Stimulated activated CD4-positive, alpha-beta T cell treated with anti-CD3 and anti-CD28 coated beads, Interleukin-15, amount 100 ng/mL, for 24 hours (primary cell): ENCODE measurements around the gene WDFY4.

Source experiments
- DNase-seq: peaks from one replicate; pipeline ENCODE4 v3.0.0-alpha.2; 2020

Gene WDFY4

DNA sequence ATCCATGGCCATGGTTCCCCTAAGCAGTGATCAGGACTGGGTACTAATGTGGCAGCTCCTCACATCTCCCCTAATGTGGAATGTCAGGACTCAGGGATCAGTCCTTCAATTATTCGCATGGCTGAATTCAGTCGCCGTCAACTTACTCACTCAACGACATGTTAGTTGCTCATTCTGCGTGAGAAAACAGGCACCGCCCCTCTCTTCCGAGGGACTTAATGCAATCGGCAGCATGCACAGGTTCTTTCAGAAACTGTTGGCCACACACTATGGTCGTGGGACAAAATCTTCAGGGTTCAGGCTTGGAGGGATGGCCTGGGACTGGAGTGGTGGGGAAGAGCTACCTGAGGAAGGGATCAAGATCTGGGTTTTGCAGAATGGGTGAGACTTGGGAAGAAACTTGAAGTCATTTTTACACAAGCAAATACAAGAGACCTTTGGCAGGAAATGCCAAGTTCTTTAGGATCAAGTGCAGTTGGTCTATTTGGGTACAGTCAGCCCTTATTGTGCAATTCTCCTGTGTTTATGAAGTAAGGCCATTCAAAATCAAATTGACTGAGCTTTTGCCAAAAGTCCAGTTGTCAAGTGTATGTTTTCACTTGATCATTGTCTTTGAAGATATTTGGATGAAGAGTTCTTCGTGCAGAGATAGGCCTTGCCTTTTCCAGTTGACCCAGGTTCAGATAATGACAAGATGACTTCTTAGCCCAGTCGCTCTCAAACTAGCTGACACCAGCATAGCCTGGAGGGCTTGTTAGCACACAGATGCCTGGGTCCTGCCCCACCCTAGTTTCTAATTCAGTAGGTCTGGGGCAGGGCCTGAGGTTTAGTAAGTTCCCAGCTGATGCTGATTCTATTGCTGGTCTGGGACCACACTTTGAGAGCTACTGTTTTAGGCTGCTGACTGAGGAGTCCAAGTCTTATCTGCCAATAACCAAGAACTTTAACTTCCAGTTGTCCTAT lies 206.5 kb downstream of the WDFY4 start:
- no peak for DNase-seq

GRCh38 chr10:48894911-48895802 lies 210.5 kb downstream of the WDFY4 start:
- no peak for DNase-seq

DNA sequence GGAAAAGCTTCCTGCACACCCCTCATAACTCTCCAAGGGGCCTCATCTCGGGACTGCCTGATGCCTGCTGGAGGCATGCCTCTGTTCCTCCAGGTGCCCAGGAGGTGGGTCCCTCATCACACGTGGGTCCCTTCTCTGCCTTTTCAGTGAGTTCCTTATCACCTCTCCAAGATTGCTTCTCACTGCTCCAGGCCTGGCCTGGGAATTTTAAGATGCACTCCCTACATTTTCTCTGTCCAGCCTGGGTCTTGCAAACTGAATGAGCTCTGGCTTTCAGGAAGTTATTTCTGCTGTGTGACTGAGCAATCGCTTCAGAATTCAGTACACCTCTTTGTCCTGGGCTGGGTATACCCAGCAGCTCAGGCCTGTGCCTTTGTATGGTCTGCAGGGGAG lies 211.1 kb downstream of the WDFY4 start:
- no peak for DNase-seq

- DNase-seq, result no peak
Measured at GRCh38 chr10:48896756-48897440, 212.2 kb downstream of the WDFY4 start.

- DNase-seq, result no peak
Measured at GRCh38 chr10:48897441-48897790, 212.7 kb downstream of the WDFY4 start.

GRCh38 chr10:48898426-48898825 lies 213.8 kb downstream of the WDFY4 start:
- no peak for DNase-seq

DNA sequence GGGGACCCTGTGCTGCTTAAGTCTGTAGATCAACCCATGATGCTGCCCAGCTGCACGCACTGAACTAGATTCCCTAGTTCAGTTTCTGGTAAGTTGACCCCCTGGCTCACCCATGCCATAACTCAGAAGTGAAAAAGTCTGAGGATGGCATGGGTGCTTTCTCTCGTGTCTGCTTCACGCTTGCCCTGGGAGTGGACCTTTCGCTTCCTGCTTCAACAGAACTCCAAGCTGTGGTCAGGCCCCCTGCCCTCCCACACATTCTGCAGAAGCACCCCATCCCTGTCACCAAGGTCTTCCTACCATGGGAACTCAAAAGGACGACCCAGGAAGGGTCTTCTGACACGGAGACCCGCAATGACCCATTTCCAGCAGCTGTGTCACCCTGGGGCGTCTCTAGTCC lies 215.1 kb downstream of the WDFY4 start:
- DNase-seq, result no peak

- no peak for DNase-seq
Measured at GRCh38 chr10:48900371-48900801, 215.7 kb downstream of the WDFY4 start.

- DNase-seq, result no peak
Measured at GRCh38 chr10:48901319-48901718, 216.6 kb downstream of the WDFY4 start.

DNA sequence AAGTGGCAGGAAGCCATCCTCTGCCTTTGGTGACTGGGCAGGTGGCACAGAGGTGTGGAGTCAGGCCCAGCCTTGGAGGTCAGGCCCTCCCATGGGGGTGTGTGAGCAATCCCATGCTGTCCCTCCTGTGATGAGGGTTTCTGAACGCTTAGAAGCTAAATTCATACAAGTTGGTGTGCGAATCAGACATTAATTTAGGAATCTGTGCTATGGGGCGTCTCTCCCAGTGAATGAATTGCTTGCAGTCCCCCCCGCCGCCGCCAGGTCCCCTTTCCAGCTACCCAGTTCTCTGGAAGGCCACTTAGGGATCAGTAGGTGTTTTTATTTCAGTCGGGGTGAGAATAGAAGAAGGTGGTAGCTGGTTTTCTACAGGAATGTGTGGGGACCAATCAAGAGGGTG lies 217.4 kb downstream of the WDFY4 start:
- no peak for DNase-seq

DNA sequence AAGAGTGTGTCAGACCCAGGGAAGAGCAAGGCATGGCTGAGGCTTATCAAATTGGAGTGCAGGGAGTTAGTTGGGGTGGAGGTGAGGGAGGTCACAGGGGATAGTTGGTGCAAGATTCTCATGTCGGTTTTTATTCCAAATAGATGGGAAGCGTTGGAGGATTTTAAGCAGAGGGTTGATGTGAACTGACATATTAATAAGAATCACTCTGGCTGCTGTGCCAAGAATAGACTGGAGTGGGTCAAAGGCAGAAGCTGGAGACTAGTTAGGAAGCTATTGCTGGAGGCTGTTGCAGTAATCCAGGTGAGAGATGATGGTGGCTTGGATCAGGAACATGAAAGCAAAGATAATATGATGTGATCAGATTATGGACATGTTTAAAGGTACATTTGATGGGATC lies 218.5 kb downstream of the WDFY4 start:
- no peak for DNase-seq

DNA sequence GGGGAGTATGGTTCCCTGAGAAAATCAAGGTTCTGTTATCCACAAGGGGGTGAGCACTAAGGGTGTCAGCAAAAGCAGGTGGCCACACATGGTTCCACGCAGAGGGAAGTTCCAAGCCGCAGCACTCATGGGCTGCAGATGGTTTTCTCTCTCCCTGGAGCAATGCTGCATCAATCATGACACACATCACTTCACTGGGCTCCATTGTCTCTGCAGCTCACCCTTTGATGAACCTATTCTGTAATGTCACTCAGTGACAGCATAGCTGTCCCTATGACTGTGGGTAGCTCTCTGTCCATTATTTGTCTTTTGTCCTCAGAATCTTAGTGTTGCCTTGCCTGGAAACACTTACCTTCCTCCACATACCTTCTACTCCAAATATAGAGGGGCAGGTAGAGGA lies 220.2 kb downstream of the WDFY4 start:
- DNase-seq, result no peak

- no peak for DNase-seq
Measured at GRCh38 chr10:48905311-48905710, 220.6 kb downstream of the WDFY4 start.

- DNase-seq, result no peak
Measured at GRCh38 chr10:48906841-48907240, 222.2 kb downstream of the WDFY4 start.

GRCh38 chr10:48907730-48908129 lies 223.1 kb downstream of the WDFY4 start:
- DNase-seq, result no peak

- no peak for DNase-seq
Measured at GRCh38 chr10:48910548-48910947, 225.9 kb downstream of the WDFY4 start.

- no peak for DNase-seq
Measured at GRCh38 chr10:48913674-48914073, 229.0 kb downstream of the WDFY4 start.

DNA sequence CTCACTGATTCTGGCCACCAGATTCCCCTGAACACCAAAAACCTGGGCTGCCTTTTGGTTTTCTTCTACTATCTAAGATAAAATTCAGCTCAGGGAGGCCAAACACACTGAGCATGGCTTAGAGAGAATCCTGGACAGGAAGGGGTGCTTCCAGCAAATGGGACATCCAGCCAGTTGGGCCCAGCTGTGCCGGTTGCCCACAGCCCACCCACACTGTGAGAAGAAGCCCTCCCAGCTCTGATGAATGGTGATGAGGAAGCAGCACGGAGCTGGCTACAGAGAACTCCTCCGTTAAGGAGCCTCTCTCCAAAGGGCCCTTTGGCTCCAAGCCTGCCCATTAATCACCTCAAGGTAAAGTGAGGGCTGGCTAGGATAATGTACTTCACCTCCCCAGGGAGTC lies 239.1 kb downstream of the WDFY4 start:
- DNase-seq, result no peak

DNA sequence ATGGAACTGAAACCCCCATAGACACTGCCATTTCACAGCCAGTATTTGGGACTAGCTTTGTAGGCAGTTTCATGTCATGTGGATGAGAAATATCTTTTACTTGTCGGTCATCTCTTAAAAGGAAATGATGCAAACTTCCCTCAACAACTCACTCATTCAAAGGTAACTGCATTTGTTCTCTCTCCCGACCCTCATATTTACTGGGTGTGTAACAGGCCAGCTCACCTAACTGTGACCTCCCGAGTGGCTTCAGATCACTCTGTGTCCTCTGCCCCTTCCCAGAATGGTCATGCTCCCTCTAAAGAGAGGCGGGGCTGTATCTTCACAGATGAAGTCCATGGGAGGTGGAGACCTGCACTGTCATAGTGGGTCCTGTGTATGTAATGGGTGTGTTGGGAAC lies 240.3 kb downstream of the WDFY4 start:
- DNase-seq, result no peak

GRCh38 chr10:48926255-48926654 lies 241.6 kb downstream of the WDFY4 start:
- DNase-seq, result no peak

GRCh38 chr10:48926764-48927540 lies 242.3 kb downstream of the WDFY4 start:
- no peak for DNase-seq

DNA sequence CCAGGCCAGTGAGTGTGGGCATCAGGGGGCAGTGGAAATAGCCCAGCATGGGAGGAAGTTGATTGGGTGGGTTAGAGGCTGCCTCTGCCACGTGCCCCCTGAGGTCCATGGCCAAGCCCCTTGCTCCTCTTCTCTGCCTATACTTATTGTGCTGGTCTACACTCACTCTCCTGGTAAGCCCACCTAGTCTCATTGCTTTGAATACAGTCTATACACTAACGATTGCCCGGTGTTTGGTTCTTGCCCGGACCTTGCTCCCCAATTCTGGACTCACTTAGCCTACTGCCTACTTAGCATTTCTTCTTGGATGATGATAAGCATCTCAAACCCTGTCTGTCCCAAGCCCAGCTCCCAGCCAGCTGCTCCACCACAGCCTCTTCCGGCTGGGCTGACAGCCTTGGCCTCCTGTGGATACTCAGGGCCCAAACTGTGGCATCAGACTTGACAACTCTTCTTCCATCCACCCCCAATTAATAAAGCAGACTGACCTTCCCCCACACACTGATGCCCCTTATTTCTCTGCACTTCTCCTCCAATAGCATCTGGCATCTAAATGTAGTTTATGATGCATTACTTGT lies 244.8 kb downstream of the WDFY4 start:
- DNase-seq, result no peak
